Neural cell (in vitro differentiated cells): Measurements from ENCODE around the gene WDR35. TPM values are rescaled to one million over a fixed set of nuclear protein-coding genes. Genes with fewer than 3 reads are reported as not detected.

Experiments
- H2AFZ ChIP-seq: fragments of 200-600, 300-800 bp; sonication (generic), shearing (Covaris generic); 2 replicates; pipeline ENCODE4 v1.6.0; 2014; ENCODE audit warnings: low read depth, mild to moderate bottlenecking, antibody characterized with exemption, low read length, moderate library complexity
- H3F3A ChIP-seq: fragments of 200-600 bp; shearing (Covaris generic); 2 replicates; pipeline ENCODE4 v1.6.1; 2016; ENCODE audit warnings: mild to moderate bottlenecking, moderate library complexity, mixed read lengths, antibody characterized with exemption, low read length; ENCODE audit not compliant: insufficient read depth, poor library complexity, severe bottlenecking
- H3K27ac ChIP-seq: fragments of 200-600, 300-800 bp; sonication (generic), shearing (Covaris generic); 2 replicates; pipeline ENCODE4 v1.5.1; 2014; ENCODE audit warnings: mild to moderate bottlenecking, low read length, moderate library complexity
- H3K27me3 ChIP-seq: fragments of 300-800, 200-600 bp; sonication (generic), shearing (Covaris generic); 2 replicates; pipeline ENCODE4 v1.6.0; 2014; ENCODE audit warnings: mild to moderate bottlenecking, low read depth, low read length, moderate library complexity; ENCODE audit not compliant: insufficient read depth
- H3K36me3 ChIP-seq: fragments of 300-800, 200-600 bp; sonication (generic), shearing (Covaris generic); 2 replicates; pipeline ENCODE4 v1.5.1; 2014; ENCODE audit warnings: mild to moderate bottlenecking, antibody characterized with exemption, low read length, moderate library complexity; ENCODE audit not compliant: insufficient read depth
- H3K4me2 ChIP-seq: fragments of 300-800, 200-600 bp; sonication (generic), shearing (Covaris generic); 2 replicates; pipeline ENCODE4 v1.6.0; 2014; ENCODE audit warnings: mild to moderate bottlenecking, low read length
- H3K4me3 ChIP-seq: fragments of 300-800, 200-600 bp; sonication (generic), shearing (Covaris generic); 2 replicates; pipeline ENCODE4 v1.5.1; 2014; ENCODE audit warnings: mild to moderate bottlenecking, low read length, moderate library complexity
- H3K79me2 ChIP-seq: fragments of 200-600 bp; shearing (Covaris generic); replicated peaks from 2 replicates; pipeline ENCODE4 v1.6.0; 2014; ENCODE audit warnings: mild to moderate bottlenecking, low read length, moderate library complexity; ENCODE audit not compliant: insufficient read depth
- H3K9ac ChIP-seq: fragments of 300-800, 200-600 bp; sonication (generic), shearing (Covaris generic); 2 replicates; pipeline ENCODE4 v1.6.1; 2016; ENCODE audit warnings: mild to moderate bottlenecking, low read length, mixed read lengths
- H3K9me2 ChIP-seq: fragments of 200-600 bp; shearing (Covaris generic); 2 replicates; pipeline ENCODE4 v1.6.1; 2016; ENCODE audit warnings: mild to moderate bottlenecking, low read length, mixed read lengths; ENCODE audit not compliant: insufficient read depth
- H3K9me3 ChIP-seq: fragments of 200-600, 300-800 bp; sonication (generic), shearing (Covaris generic); 2 replicates; pipeline ENCODE4 v1.6.1; 2016; ENCODE audit warnings: mild to moderate bottlenecking, mixed run types, low read length, moderate library complexity, mixed read lengths
- H4K20me1 ChIP-seq: fragments of 200-600 bp; shearing (Covaris generic); 2 replicates; pipeline ENCODE4 v1.6.1; 2016; ENCODE audit warnings: mild to moderate bottlenecking, mixed run types; ENCODE audit not compliant: insufficient read depth
- CTCF ChIP-seq: fragments of 450-650 bp; IDR thresholded peaks from 2 replicates; pipeline ENCODE4 v1.5.1; 2014; ENCODE audit warnings: antibody characterized with exemption, mild to moderate bottlenecking, moderate library complexity; ENCODE audit not compliant: poor library complexity, severe bottlenecking
- EP300 ChIP-seq: fragments of 450-650 bp; conservative IDR thresholded peaks from 2 replicates; pipeline ENCODE4 v1.6.1; 2014; ENCODE audit warnings: antibody characterized with exemption, mild to moderate bottlenecking, moderate library complexity; ENCODE audit not compliant: poor library complexity, severe bottlenecking
- EZH2 ChIP-seq: fragments of 200-600, 300-800 bp; shearing (Covaris generic), sonication (generic); IDR thresholded peaks from 2 replicates; pipeline ENCODE4 v1.6.1; 2014; ENCODE audit warnings: antibody characterized with exemption, low read length, borderline replicate concordance, mild to moderate bottlenecking; ENCODE audit not compliant: insufficient read depth, poor library complexity, severe bottlenecking
- MXI1 ChIP-seq: fragments of 450-650 bp; conservative IDR thresholded peaks from 2 replicates; pipeline ENCODE4 v1.6.1; 2014; ENCODE audit warnings: antibody characterized with exemption, mild to moderate bottlenecking; ENCODE audit not compliant: poor library complexity, severe bottlenecking
- POLR2AphosphoS5 ChIP-seq: IDR thresholded peaks from 2 replicates; pipeline ENCODE4 v1.6.1; 2012
- RAD21 ChIP-seq: fragments of 450-650 bp; conservative IDR thresholded peaks from 2 replicates; pipeline ENCODE4 v1.6.1; 2014; ENCODE audit warnings: antibody characterized with exemption, mild to moderate bottlenecking, moderate library complexity
- REST ChIP-seq: IDR thresholded peaks from 2 replicates; pipeline ENCODE4 v1.6.1; 2012; ENCODE audit warnings: borderline replicate concordance
- SMC3 ChIP-seq: fragments of 450-650 bp; conservative IDR thresholded peaks from 2 replicates; pipeline ENCODE4 v1.6.1; 2014; ENCODE audit warnings: antibody characterized with exemption, mild to moderate bottlenecking, moderate library complexity; ENCODE audit not compliant: poor library complexity
- TAF1 ChIP-seq: IDR thresholded peaks from 2 replicates; pipeline ENCODE4 v1.6.1; 2012; ENCODE audit warnings: low read depth
- polyA plus RNA-seq: library from polyadenylated mRNA; depleted of rRNA; stranded (reverse); fragments of >200 nt; gene quantifications from 2 replicates; pipeline ENCODE4 v1.2.3, GENCODE V29; 2014

Gene WDR35
- polyA plus RNA-seq, 1 donor from 2014 or later = 14.2 TPM

- H3K4me3 ChIP-seq = no peak overlapping the region
- H3K36me3 ChIP-seq = no peaks in the 10 kb centered on the region
- no peaks in the 10 kb centered on the region for H4K20me1 ChIP-seq
- no peak for TF ChIP-seq CTCF
- no peak for TF ChIP-seq MXI1
- no peak for TF ChIP-seq REST
- no peak for TF ChIP-seq TAF1
- TF ChIP-seq RAD21 = no peak
- TF ChIP-seq EP300 = no peak
- TF ChIP-seq POLR2AphosphoS5 = no peak
- no peak for TF ChIP-seq SMC3
- TF ChIP-seq EZH2 = no peak
- H3K4me2 ChIP-seq = no peak overlapping the region
- no peaks in the 10 kb centered on the region for H3K9me2 ChIP-seq
- no peak overlapping the region for H3K27ac ChIP-seq
- H3K79me2 ChIP-seq = no peaks in the 10 kb centered on the region
- no peak overlapping the region for H2AFZ ChIP-seq
- no peaks in the 10 kb centered on the region for H3F3A ChIP-seq
- no peak overlapping the region for H3K9ac ChIP-seq
- no peaks in the 10 kb centered on the region for H3K9me3 ChIP-seq
- H3K27me3 ChIP-seq = no peaks in the 10 kb centered on the region
Observed at GRCh38 chr2:20005067-20005627, 15.2 kb upstream of the WDR35 start.

DNA sequence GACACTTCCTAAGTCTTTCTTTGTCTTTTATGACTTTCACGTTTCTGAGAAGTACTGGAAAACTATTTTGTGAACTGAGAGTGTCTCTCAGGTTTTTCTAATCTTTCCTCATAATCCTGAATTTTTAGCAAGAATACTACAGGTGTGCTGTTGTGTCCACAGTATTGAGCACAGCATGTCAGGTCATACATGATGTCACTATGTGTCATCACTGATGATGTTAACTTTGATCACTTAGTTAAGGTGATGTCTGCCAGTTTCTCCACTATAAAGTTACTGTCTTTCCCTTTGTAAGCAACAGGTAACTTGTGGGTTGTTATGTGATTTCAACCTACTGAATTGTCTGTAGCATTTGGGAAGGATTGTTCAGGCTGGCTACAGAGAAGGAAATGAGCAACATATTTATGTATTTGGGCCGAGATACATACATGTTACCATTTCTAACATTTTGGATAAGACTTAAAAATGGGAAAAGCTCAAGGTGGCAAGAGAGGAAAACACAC, 11.5 kb upstream of the WDR35 start:
- no peaks in the 10 kb centered on the region for H3K79me2 ChIP-seq
- H3F3A ChIP-seq = no peaks in the 10 kb centered on the region
- no peaks in the 10 kb centered on the region for H3K9me2 ChIP-seq
- H4K20me1 ChIP-seq = no peaks in the 10 kb centered on the region
- H3K27ac ChIP-seq = no peak overlapping the region
- no peaks in the 10 kb centered on the region for H3K9me3 ChIP-seq
- H2AFZ ChIP-seq = no peak overlapping the region
- no peak overlapping the region for H3K4me3 ChIP-seq
- no peaks in the 10 kb centered on the region for H3K36me3 ChIP-seq
- TF ChIP-seq TAF1 (no peak), SMC3 (no peak), CTCF (no peak), MXI1 (no peak), EZH2 (no peak), POLR2AphosphoS5 (no peak), RAD21 (no peak), EP300 (no peak), REST (no peak)
- H3K4me2 ChIP-seq = no peak overlapping the region
- H3K27me3 ChIP-seq = no peaks in the 10 kb centered on the region
- H3K9ac ChIP-seq = no peak overlapping the region
